NB4 (cell line): ENCODE measurements around the gene CLASP1.

Source experiments
- CTCF ChIP-seq: IDR thresholded peaks from one replicate; pipeline ENCODE4 v1.5.1; 2012; ENCODE audit warnings: low read depth, low read length
- MAX ChIP-seq: IDR thresholded peaks from 2 replicates; pipeline ENCODE4 v1.6.1; 2011; ENCODE audit warnings: low read depth, low read length
- MYC ChIP-seq: IDR thresholded peaks from 2 replicates; pipeline ENCODE4 v1.6.1; 2011; ENCODE audit warnings: low read depth, low read length
- POLR2A ChIP-seq: IDR thresholded peaks from 2 replicates; pipeline ENCODE4 v1.6.1; 2011; ENCODE audit warnings: mild to moderate bottlenecking; ENCODE audit not compliant: insufficient read length; ENCODE audit errors: extremely low read depth

- TF ChIP-seq CTCF (no peak), POLR2A (no peak), MYC (no peak), MAX (no peak)
Measured at GRCh38 chr2:121576263-121576662, 73.0 kb downstream of the CLASP1 start.
